ENCODE data around the gene WHRN. TPM values are rescaled to one million over a fixed set of nuclear protein-coding genes. Genes with fewer than 3 reads are reported as not detected.

The WHRN gene
- total RNA-seq, 3 donors from 2014 or later, result 2.0 to 5.8 (median 2.2) TPM

DNA sequence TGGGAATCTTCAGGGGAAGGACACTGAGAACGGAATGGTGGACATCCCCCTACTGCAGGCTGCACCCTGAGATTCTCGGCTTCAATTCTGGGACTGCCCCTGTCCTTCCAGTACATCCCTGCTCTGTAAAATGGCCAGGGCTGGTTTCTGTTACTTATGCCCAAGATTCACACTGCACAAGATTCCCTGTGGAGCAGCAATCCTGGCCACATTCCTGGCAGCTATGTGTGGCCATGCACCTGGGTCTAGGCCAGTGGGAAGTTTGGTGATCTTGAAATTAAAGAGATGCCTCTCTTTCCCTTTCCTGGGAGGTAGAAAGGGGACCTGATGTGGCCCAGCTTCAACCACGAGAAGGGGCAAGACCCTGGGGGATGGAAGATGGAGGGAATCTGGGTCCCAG is 27.6 kb downstream of the WHRN start:
- DNase-seq, result no peak
- no peak for ATAC-seq
- H3K27me3 Mint-ChIP-seq (ENCODE audit: low read depth), result peaks cover 2% of the 10 kb centered on the region
- H3K9me3 Mint-ChIP-seq, result no peaks in the 10 kb centered on the region
- peaks cover 14% of the 10 kb centered on the region for H3K4me1 Mint-ChIP-seq (ENCODE audit: low read depth)
- no peaks in the 10 kb centered on the region for H3K36me3 Mint-ChIP-seq (ENCODE audit: insufficient read depth)
- H3K4me3 Mint-ChIP-seq, result no peak overlapping the region

DNA sequence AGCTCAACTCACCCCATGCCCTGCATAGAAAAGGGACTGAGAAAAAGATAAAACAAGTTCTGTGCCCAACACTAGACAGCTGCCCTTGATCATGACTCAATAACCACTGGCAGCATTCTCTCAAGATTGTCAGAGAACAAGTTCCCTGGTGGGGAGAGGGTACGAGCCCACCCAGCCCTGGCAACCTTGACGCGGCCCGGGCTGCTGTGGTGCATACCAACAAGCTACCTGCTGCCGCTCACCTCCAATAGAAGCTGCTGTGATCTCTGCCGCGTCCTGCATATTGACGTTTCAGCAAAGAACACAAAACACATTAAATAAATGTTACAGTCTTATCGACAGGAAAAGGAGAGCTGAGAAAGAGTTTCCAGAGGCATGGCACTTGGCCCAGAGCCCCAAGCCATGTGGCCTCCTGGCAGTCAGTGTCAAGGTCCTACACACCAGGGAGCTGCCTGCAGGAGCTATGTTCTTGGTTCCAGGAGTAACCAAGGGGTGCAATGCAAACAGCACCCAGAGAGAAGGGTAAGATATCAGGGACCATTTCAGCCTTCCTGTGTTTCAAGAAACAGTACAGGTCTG is 28.3 kb downstream of the WHRN start:
- H3K4me3 Mint-ChIP-seq, result no peak overlapping the region
- ATAC-seq, result no peak

DNA sequence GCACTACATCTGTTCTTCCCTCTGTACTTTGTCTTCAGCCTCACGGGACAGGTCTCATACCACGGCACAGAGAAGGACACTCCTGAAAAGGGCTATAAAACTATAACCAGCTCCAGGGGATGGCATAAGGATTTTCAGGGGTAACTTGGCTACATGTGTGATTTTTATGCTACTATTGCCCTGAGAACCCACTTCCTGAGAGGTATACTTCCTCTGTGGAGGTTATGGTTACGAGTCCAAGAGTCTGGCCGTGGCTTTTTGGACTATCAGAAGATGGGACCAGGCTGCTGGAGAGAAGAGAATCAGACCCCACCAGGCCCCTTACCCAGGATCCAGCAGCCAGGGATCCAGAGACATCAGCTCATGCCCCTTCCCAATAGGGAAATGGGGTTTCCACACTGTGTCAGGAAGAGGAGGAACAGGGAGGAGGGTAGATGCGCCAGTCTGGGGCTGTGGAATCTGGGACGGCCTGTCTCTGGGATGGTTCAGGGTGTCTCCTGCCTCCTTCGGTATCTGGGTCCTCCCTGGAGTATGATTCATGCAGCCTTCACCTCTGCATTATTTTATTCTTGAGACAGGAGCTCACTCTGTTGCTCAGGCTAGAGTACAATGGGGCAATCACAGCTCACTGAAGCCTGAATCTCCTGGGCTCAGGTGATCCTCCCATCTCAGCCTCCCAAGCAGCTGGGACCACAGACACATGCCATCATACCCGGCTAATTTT is 29.7 kb downstream of the WHRN start:
- DNase-seq, result no peak
- no peak for ATAC-seq
- Mint-ChIP-seq H3K9me3 (no peaks in the 10 kb centered on the region), H3K4me1 (ENCODE audit: low read depth) (peaks cover 14% of the 10 kb centered on the region), H3K27me3 (ENCODE audit: low read depth) (peaks cover 2% of the 10 kb centered on the region), H3K4me3 (no peak overlapping the region), H3K36me3 (ENCODE audit: insufficient read depth) (no peaks in the 10 kb centered on the region)

More for the DNA sequence above, 28.3 kb downstream of the WHRN start:
- Mint-ChIP-seq H3K4me1 (ENCODE audit: low read depth) (peaks cover 14% of the 10 kb centered on the region), H3K36me3 (ENCODE audit: insufficient read depth) (no peaks in the 10 kb centered on the region), H3K9me3 (no peaks in the 10 kb centered on the region), H3K27me3 (ENCODE audit: low read depth) (peaks cover 2% of the 10 kb centered on the region)
- DNase-seq, result no peak

DNA sequence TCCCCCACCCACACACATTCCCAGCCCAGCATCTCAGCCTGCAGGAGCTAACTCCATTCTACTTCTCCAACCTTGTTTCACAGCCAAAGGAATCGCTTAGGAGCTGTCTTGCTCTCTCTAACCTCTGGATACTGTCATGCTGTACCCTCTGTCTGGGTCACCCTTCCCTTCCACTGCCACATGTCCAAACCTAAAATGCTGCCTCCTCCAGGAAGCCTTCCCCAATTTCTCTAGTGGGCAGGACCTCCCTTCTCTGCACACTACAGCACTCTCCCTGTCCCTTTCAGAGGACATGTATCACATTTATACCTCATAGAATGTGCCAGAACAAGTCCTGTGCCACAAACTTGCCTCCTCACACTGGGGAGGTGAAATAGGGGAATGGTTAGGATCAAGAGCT is 30.8 kb downstream of the WHRN start:
- Mint-ChIP-seq H3K9me3 (peaks cover 3% of the 10 kb centered on the region), H3K4me1 (ENCODE audit: low read depth) (peaks cover 14% of the 10 kb centered on the region), H3K36me3 (ENCODE audit: insufficient read depth) (peaks cover 2% of the 10 kb centered on the region), H3K27me3 (ENCODE audit: low read depth) (peaks cover 2% of the 10 kb centered on the region), H3K4me3 (no peak overlapping the region)
- ATAC-seq (no peak), DNase-seq (no peak)

DNA sequence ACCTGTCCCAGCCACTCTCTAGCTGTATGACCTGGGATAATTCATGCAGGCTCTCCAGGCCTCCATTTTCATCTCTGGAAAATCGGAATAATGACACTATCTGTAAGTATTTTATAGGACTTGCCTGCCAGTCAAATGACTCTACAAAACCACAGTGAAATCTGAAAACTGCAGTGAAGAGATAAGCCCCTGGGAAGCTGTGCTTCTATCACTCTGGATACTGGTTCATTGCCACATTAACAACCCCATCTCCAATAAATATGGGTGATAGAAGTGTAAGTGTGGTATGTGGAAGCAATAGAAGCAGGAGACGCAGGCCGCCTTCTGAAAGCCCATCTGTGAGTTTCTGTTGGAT is 31.8 kb downstream of the WHRN start:
- Mint-ChIP-seq H3K4me1 (ENCODE audit: low read depth) (peaks cover 14% of the 10 kb centered on the region), H3K27me3 (ENCODE audit: low read depth) (peaks cover 2% of the 10 kb centered on the region), H3K4me3 (no peak overlapping the region), H3K36me3 (ENCODE audit: insufficient read depth) (peaks cover 2% of the 10 kb centered on the region), H3K9me3 (peaks cover 3% of the 10 kb centered on the region)
- ATAC-seq, result no peak
- DNase-seq, result no peak

DNA sequence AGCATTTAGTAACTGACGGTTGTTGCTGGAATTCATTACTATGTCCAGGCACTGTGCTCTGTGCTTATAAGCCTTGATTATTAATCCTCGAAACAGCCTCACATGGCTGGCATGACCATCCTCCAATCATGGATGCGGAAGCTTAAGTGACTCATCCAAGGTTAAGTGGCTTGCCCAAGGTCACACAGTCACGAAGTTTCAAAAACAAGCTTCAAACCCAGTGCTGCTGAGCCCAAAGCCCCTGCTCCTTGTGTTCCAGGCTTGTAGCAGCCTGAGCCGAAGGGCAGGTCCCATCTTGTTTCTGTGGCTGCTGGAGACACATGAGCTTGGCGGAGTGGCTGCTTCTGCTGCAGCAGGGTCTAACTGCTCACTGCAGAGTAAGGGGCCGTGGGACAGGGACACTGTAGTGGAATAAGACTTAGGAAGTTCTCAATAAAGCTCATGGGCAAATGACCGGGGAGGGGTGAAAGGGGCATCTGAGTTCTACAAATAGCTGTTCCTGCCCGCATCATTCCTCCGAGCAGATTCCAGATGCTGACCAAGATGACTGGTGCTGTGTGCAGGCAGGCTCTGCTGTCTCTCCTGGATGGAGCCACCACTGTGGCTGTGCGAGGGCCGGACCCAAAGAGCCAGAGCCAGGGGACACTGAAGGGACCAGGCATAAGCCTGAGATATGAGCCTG is 32.4 kb downstream of the WHRN start:
- peaks cover 3% of the 10 kb centered on the region for H3K9me3 Mint-ChIP-seq
- peaks cover 14% of the 10 kb centered on the region for H3K4me1 Mint-ChIP-seq (ENCODE audit: low read depth)
- H3K36me3 Mint-ChIP-seq (ENCODE audit: insufficient read depth), result peaks cover 2% of the 10 kb centered on the region
- peaks cover 2% of the 10 kb centered on the region for H3K27me3 Mint-ChIP-seq (ENCODE audit: low read depth)
- no peak for ATAC-seq
- DNase-seq, result no peak
- H3K4me3 Mint-ChIP-seq, result no peak overlapping the region

DNA sequence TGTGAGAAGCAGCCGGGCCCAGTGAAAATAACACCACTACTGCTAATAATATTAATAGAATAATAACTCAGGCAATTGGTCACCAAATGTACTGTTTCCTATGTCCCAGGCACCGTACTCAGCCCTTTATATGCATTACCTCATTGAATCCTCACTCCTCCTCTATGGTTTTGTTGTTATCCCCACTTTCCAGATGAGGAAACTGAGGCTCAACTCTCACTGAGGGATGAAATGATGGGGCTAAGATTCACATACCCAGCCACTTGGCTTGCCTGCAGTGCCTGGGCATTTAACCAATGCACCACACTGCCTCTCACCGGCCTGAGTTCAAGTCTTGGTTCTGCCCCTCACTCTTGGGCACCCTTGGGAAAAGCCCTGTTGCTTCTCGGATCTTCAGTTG is 34.1 kb downstream of the WHRN start:
- H3K27me3 Mint-ChIP-seq (ENCODE audit: low read depth), result peaks cover 5% of the 10 kb centered on the region
- ATAC-seq, result no peak
- H3K9me3 Mint-ChIP-seq, result peaks cover 3% of the 10 kb centered on the region
- no peak for DNase-seq
- H3K4me1 Mint-ChIP-seq (ENCODE audit: low read depth), result peaks cover 11% of the 10 kb centered on the region
- peaks cover 2% of the 10 kb centered on the region for H3K36me3 Mint-ChIP-seq (ENCODE audit: insufficient read depth)
- H3K4me3 Mint-ChIP-seq, result no peak overlapping the region

DNA sequence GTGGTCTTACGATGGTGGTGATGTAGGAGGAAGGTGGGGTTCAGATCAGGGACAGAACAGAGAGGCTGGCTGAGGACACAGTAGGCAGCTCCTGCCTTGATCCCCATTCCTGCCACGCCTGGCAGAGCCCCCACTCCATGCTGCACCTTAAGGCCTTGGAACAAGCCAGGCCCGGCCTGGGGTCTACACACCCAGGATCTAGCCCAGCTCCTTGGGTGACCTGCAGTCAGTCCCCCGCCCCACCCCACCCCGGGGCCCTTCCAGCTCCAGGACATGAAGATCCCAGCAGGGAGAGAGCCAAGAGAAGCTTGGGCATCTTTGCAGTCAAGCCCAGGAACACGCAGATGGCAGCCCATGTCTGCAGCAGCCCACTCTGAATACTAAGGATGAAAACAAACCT is 34.7 kb downstream of the WHRN start:
- ATAC-seq, result no peak
- Mint-ChIP-seq H3K4me3 (no peak overlapping the region), H3K4me1 (ENCODE audit: low read depth) (peaks cover 8% of the 10 kb centered on the region), H3K27me3 (ENCODE audit: low read depth) (peaks cover 5% of the 10 kb centered on the region), H3K36me3 (ENCODE audit: insufficient read depth) (peaks cover 2% of the 10 kb centered on the region), H3K9me3 (peaks cover 3% of the 10 kb centered on the region)
- DNase-seq, result no peak

DNA sequence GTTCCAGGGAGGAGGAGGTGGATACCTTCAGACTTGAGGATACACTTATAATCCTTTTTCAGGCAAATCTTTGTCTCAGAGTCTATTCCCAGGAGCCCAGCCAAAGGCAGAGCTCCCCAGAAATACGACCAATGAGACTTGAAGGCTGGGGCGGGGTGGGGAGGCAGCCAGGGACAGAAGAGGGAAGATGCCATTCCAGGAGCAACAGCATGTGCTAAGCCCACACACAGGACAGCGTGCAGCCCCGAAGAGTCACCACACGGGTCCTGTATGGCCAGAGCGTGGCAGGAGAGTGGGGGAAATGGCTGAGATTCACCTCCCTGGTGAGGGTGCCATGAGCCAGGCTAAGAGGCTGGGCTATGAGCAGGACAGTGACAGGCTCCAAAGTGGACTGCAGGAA is 35.2 kb downstream of the WHRN start:
- Mint-ChIP-seq H3K4me3 (no peak overlapping the region), H3K27me3 (ENCODE audit: low read depth) (peaks cover 5% of the 10 kb centered on the region), H3K4me1 (ENCODE audit: low read depth) (peaks cover 3% of the 10 kb centered on the region), H3K36me3 (ENCODE audit: insufficient read depth) (peaks cover 2% of the 10 kb centered on the region), H3K9me3 (peaks cover 3% of the 10 kb centered on the region)
- DNase-seq (no peak), ATAC-seq (no peak)

DNA sequence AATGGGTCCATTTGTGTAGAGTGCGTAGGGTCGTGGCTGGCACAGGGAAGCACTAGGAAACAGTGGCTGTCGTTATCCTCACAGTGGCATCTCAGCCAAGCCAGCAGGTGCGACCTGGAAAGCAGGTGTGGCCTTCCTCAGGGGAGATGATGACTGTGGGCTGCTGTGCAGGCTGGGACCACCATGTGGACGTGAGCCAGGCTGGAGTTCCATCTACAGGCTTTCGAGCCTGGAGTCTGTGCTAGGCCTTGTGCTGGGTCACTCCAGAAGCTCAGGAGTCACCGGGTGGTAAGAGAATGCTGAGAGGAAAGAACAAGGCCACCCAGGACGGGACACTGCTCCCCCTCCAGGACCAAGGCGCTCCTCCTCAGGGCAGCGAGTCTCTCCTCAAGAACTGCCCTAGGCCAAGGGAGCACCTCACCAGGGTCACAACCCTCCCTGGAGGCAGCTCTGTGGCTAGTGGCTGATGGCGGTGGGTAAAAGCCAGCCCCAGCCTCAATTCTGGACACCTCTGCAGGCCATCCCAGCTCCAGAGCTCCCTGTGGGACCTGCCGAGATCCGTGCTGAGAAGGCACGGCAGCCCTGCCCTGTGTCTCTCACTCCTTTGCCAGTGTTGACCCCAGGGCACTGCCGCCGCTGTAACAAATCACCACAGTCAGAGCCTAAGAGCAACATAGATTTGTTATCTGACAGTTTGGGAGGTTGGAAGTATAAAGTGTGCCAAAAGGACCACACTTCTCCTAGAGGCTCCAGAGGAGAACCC is 36.0 kb downstream of the WHRN start:
- DNase-seq (no peak), ATAC-seq (no peak)
- H3K9me3 Mint-ChIP-seq, result peaks cover 3% of the 10 kb centered on the region
- H3K27me3 Mint-ChIP-seq (ENCODE audit: low read depth), result peaks cover 2% of the 10 kb centered on the region
- H3K36me3 Mint-ChIP-seq (ENCODE audit: insufficient read depth), result peaks cover 2% of the 10 kb centered on the region
- no peaks in the 10 kb centered on the region for H3K4me1 Mint-ChIP-seq (ENCODE audit: low read depth)
- no peak overlapping the region for H3K4me3 Mint-ChIP-seq

DNA sequence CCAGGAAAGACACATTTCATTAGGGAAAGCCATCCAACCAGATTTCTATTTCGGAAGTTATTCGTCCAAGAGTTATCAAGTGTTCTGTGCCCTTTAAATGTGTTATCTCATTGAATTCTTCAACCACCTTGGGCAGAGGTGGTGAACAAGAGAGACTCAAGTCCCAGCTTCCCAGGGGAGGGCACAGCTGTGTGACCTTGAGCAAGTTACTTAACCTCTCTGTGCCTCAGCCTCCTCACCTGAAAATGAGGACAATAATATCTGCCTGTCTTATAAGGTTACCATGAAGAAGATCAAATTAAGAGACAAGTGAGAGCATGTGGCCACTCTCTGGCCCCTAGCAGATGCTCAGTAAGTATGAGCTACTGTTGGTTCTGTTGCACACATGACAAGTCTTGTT is 37.4 kb downstream of the WHRN start:
- Mint-ChIP-seq H3K4me1 (ENCODE audit: low read depth) (no peaks in the 10 kb centered on the region), H3K36me3 (ENCODE audit: insufficient read depth) (peaks cover 2% of the 10 kb centered on the region), H3K27me3 (ENCODE audit: low read depth) (peaks cover 2% of the 10 kb centered on the region), H3K9me3 (peaks cover 3% of the 10 kb centered on the region), H3K4me3 (no peak overlapping the region)
- no peak for ATAC-seq
- DNase-seq, result no peak

DNA sequence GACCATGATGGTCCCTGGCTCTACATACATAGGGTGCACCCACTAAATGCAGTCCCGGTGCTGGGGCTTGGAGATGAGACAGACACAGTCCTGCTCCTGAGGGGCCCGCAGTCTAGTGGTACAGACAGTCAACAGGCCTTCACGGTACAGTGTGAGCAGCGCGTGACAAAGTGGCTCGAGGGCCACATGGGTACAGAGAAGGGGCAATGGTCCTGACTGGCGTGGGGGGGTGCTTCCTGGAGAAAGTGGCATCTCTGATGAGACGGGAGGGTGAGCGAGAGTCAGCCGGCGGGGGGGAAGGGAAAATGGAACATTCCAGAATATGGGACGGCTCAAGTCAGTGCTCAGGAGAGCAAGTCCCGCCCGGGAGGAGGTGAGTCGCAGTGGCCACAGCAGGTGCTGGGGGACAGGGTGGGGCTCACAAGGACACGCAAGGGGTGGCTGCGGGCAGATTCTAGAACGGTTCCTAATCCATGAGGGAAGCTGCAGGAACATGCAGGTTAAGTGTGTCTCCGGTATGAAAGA is 38.0 kb downstream of the WHRN start:
- Mint-ChIP-seq H3K27me3 (ENCODE audit: low read depth) (peaks cover 2% of the 10 kb centered on the region), H3K4me1 (ENCODE audit: low read depth) (no peaks in the 10 kb centered on the region), H3K36me3 (ENCODE audit: insufficient read depth) (peaks cover 2% of the 10 kb centered on the region), H3K9me3 (peaks cover 3% of the 10 kb centered on the region), H3K4me3 (no peak overlapping the region)
- DNase-seq (no peak), ATAC-seq (no peak)

DNA sequence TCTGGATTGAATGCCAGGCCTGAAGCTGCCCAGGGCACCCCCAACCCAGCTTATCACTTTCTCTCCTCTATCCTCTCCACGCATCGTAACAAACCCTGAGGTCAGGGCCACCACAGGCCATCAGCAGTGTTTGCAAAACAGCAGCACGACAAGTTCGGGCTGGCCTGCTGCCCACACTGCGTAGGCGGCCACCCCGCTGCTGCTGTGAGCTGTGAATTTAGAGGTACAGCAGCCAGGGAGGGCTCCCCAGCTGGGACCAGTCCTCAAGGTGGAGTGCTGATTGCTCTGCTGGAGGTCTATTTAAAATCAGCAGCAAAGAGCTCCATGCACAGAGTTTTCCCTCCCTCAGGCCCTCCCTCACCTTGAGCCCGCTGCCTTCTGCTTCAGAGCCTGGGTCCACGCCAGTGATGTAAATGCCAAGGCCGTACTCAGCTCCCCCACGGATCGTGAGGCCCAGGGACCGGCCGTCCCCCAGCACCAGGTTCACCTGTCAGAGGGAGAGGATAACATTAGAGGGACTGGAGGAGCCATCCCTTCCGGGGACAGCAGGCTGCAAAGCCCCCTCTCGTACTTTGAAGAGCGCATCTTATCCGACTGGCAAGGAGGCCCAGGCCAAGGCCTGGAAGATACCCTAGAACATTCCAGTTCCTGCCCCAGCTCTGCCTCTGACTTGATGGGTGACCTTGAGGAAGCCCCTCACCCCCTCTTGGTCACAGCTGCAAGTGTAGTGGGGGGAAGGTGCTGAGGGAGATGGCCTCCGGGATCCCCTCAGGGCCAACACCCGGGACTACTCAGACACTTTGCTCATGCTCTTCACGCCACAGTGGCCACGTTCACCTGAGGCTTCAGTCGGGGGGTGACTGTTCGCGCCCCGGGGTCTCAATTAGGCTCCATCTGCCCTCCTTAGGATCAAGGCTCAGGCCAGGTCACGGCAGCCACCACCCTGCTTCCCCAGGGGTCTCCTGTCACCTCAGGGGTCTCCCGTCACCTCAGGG is 39.1 kb downstream of the WHRN start:
- no peaks in the 10 kb centered on the region for H3K4me1 Mint-ChIP-seq (ENCODE audit: low read depth)
- ATAC-seq, result no peak
- DNase-seq, result no peak
- no peak overlapping the region for H3K4me3 Mint-ChIP-seq
- peaks cover 2% of the 10 kb centered on the region for H3K36me3 Mint-ChIP-seq (ENCODE audit: insufficient read depth)
- H3K27me3 Mint-ChIP-seq (ENCODE audit: low read depth), result peaks cover 2% of the 10 kb centered on the region
- peaks cover 3% of the 10 kb centered on the region for H3K9me3 Mint-ChIP-seq
